B cell (primary cell): ENCODE measurements around the gene TNRC6B. TPM values are rescaled to one million over a fixed set of nuclear protein-coding genes. Genes with fewer than 3 reads are reported as not detected.
A peak's percentile ranks its signal among the peaks of the same experiment; 100 is the strongest.

Source experiments
- ATAC-seq: fragments of 200-7000 bp; cut with Tn5 transposase; one replicate; pipeline ENCODE4 v1.10.0; 2021; ENCODE audit warnings: low read depth, mild to moderate bottlenecking, moderate number of reproducible peaks, moderate library complexity
- CTCF ChIA-PET: fragments of 350-600 bp; sonication (Branson Sonifier 250); formaldehyde crosslinking; loops from one replicate; lab custom pipeline; 2021; ENCODE audit warnings: antibody characterized with exemption, inconsistent platforms; lab: Charles Lee
- POLR2A ChIA-PET: fragments of 350-600 bp; sonication (Branson Sonifier 250); formaldehyde crosslinking; loops from one replicate; lab custom pipeline; 2021; ENCODE audit warnings: antibody characterized with exemption; lab: Charles Lee
- DNase-seq: peaks from one replicate; pipeline ENCODE4 v3.0.0; 2013
- H2AFZ ChIP-seq: 2 replicates; pipeline ENCODE4 v1.6.1; 2012; ENCODE audit warnings: mild to moderate bottlenecking, low read depth, low read length; ENCODE audit not compliant: insufficient read depth, poor library complexity, severe bottlenecking
- H3K27ac ChIP-seq, 2 donors: 1 replicate in 1 of 2; 2 replicates in 1 of 2; pipeline ENCODE4 v1.5.1; 2012 to 2013; ENCODE audit warnings: low read length in 2 of 2, mild to moderate bottlenecking in 2 of 2, moderate library complexity in 1 of 2
- H3K27me3 ChIP-seq, 4 experiments: fragments of 200-600 bp in 1 of 4; sonication (generic) in 1 of 4; replicated peaks in 1 of 4; 1 replicate in 2 of 4; 2 replicates in 2 of 4; pipeline versions ENCODE4 v1.6.1 to v1.7.0; 2013 to 2016; ENCODE audit warnings: low read length in 3 of 4, mild to moderate bottlenecking in 2 of 4, mixed read lengths in 1 of 4, moderate library complexity in 1 of 4; ENCODE audit not compliant: insufficient read depth in 4 of 4, control insufficient read depth in 3 of 4; ENCODE audit errors: control extremely low read depth in 1 of 4
- H3K36me3 ChIP-seq, 2 experiments: replicated peaks in 1 of 2; 1 replicate in 1 of 2; 2 replicates in 1 of 2; pipeline versions ENCODE4 v1.6.1 to v1.7.1; 2013; ENCODE audit warnings: low read length in 1 of 2; ENCODE audit not compliant: insufficient read depth in 2 of 2, control insufficient read depth in 1 of 2; ENCODE audit errors: control extremely low read depth in 1 of 2, extremely low read depth in 1 of 2
- H3K4me1 ChIP-seq, 2 donors: fragments of 200-600 bp in 1 of 2; sonication (generic) in 1 of 2; 1 replicate in 1 of 2; 2 replicates in 1 of 2; pipeline versions ENCODE4 v1.5.1 to v1.6.1; 2013 to 2017; ENCODE audit warnings: low read length in 2 of 2; ENCODE audit not compliant: control insufficient read depth in 2 of 2, insufficient read depth in 2 of 2
- H3K4me2 ChIP-seq: replicated peaks from 2 replicates; pipeline ENCODE3; 2012; ENCODE audit warnings: mild to moderate bottlenecking, low read depth, low read length; ENCODE audit not compliant: poor library complexity, severe bottlenecking
- H3K4me3 ChIP-seq, 5 experiments: fragments of 200-600 bp in 1 of 5; sonication (generic) in 1 of 5; 1 replicate in 3 of 5; 2 replicates in 2 of 5; pipeline versions ENCODE4 v1.5.1 to v1.7.0; 2011 to 2016; ENCODE audit warnings: low read length in 4 of 5, mild to moderate bottlenecking in 4 of 5, low read depth in 2 of 5, control low read depth in 1 of 5, moderate library complexity in 1 of 5; ENCODE audit not compliant: insufficient read depth in 1 of 5; ENCODE audit errors: control extremely low read depth in 1 of 5, extremely low read depth in 1 of 5
- H3K79me2 ChIP-seq: fragments of 200-600 bp; sonication (generic); one replicate; pipeline ENCODE4 v1.6.0; 2016; ENCODE audit warnings: low read length; ENCODE audit not compliant: control insufficient read depth, insufficient read depth
- H3K9ac ChIP-seq: fragments of 200-600 bp; sonication (generic); 2 replicates; pipeline ENCODE4 v1.6.1; 2017; ENCODE audit warnings: mild to moderate bottlenecking, low read length, moderate library complexity
- H3K9me3 ChIP-seq, 3 donors: one replicate each; pipeline versions ENCODE4 v1.6.1 to v1.7.1; 2013; ENCODE audit warnings: low read length in 2 of 3; ENCODE audit not compliant: control insufficient read depth in 2 of 3, insufficient read depth in 1 of 3; ENCODE audit errors: control extremely low read depth in 1 of 3
- H4K20me1 ChIP-seq: 2 replicates; pipeline ENCODE4 v1.6.0; 2012; ENCODE audit warnings: mild to moderate bottlenecking, low read length; ENCODE audit not compliant: insufficient read depth, control insufficient read depth, poor library complexity, severe bottlenecking
- H3K27ac Mint-ChIP-seq: one replicate; pipeline ENCODE4 v1.8.0; 2021; ENCODE audit warnings: mixed read lengths
- H3K27me3 Mint-ChIP-seq: one replicate; pipeline ENCODE4 v1.8.0; 2021; ENCODE audit warnings: mixed read lengths
- H3K4me1 Mint-ChIP-seq: one replicate; pipeline ENCODE4 v1.8.0; 2021; ENCODE audit warnings: mixed read lengths
- H3K4me3 Mint-ChIP-seq: one replicate; pipeline ENCODE4 v1.8.0; 2021; ENCODE audit warnings: mixed read lengths
- H3K9me3 Mint-ChIP-seq: one replicate; pipeline ENCODE4 v1.8.0; 2022; ENCODE audit warnings: mixed read lengths; ENCODE audit not compliant: insufficient read depth
- CTCF ChIP-seq: fragments of 200-600 bp; IDR thresholded peaks from one replicate; pipeline ENCODE4 v1.8.0; 2022; ENCODE audit warnings: antibody characterized with exemption, mild to moderate bottlenecking
- EZH2 ChIP-seq: IDR thresholded peaks from 2 replicates; pipeline ENCODE4 v1.6.1; 2012; ENCODE audit warnings: borderline replicate concordance, low read depth, mild to moderate bottlenecking, moderate library complexity, low read length; ENCODE audit not compliant: insufficient read depth, poor library complexity, severe bottlenecking
- WGBS: methylation state at CpG from one replicate; pipeline ENCODE4 v1.1.5; 2013; ENCODE audit warnings: missing lambda C conversion rate; ENCODE audit not compliant: insufficient coverage; 5-methylcytosine and 5-hydroxymethylcytosine counted together
- intact Hi-C: fragments of 100-400 bp; cut with micrococcal nuclease; formaldehyde crosslinking; loops from one replicate; pipeline ENCODE4 v1.10.0; 2022
- polyA plus RNA-seq: library from polyadenylated mRNA; depleted of rRNA; stranded (reverse); fragments of >200 nt; gene quantifications from 2 replicates; pipeline ENCODE4 v1.2.3, GENCODE V29; 2012
- total RNA-seq, 2 donors: library from RNA; stranded (reverse); fragments of 120-200 nt in 1 of 2; gene quantifications; 1 replicate in 1 of 2; 2 replicates in 1 of 2; pipeline versions ENCODE4 v1.2.3 to v1.2.4, GENCODE V29; 2013 to 2022

TNRC6B gene
- total and polyA plus RNA-seq, 2 donors (not counting 1 experiment from before 2014, with no cell fraction given), result 28.8 to 210 TPM

DNA sequence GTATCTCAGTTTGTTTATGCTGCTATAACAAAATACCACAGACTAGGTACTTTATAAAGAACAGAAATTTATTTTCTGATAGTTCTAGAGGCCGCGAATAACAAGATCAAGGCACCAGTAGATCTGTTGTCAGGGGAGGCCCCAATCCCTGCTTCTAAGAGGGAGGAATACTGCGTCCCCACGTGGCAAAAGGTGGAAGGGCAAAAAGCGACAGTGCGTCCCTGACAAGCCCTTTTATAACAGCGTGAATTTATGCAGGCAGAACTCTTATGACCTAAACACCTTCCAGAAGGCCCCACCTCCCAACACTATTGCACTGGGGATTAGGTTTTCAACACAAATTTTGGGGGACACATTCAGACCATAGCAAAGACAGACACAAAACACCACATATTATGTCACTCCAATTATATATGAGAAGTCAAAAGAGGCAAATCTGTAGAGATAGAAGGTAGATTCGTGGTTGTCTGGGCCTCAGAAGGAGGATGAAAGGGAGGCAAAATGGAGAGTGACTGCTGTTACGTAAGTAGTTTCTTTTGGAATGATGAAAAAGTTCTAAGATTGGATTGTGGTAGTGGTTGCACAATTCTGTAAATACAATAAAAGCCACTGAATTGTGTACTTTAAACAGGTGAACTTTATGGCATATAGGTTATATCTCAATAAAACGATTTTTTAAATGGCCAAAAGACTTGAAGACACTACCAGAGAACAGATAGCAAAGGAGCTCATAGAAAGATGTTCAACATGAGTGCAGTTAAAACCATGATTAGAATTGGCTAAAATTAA lies 30.1 kb upstream of the TNRC6B start:
- Histone ChIP-seq H3K9me3 (no peaks in the 10 kb centered on the region), H3K36me3 (peaks cover 0 to 18% of the 10 kb centered on the region in 2 experiments), H2AFZ (no peak overlapping the region), H4K20me1 (peaks cover 7% of the 10 kb centered on the region), H3K9ac (no peak overlapping the region), H3K27ac (no peak overlapping the region), H3K4me1 (no peaks in the 10 kb centered on the region), H3K27me3 (no peaks in the 10 kb centered on the region), H3K4me2 (no peak overlapping the region), H3K4me3 (no peak overlapping the region), H3K79me2 (peaks cover 47% of the 10 kb centered on the region)
- peak overlapping the region; percentile 8 for H3K27ac Mint-ChIP-seq
- POLR2A ChIA-PET, result no interaction called here
- H3K4me1 Mint-ChIP-seq, result no peaks in the 10 kb centered on the region
- TF ChIP-seq CTCF, result no peak
- no peak for TF ChIP-seq EZH2
- ATAC-seq (no peak), DNase-seq (no peak)
- 84% methylated on average over 6 of the region's 10 CpGs for WGBS
- CTCF ChIA-PET, result interaction anchor here (0.7 kb wide), 2 partner anchors 242 to 435 kb away, joined by 3 to 5 read pairs; no protein-coding TSS in a partner anchor
- H3K9me3 Mint-ChIP-seq, result no peaks in the 10 kb centered on the region
- intact Hi-C loops, result no loop called here
- no peaks in the 10 kb centered on the region for H3K27me3 Mint-ChIP-seq
- H3K4me3 Mint-ChIP-seq, result no peak overlapping the region

- ATAC-seq (no peak), DNase-seq (no peak)
- Histone ChIP-seq H4K20me1 (peaks cover 6% of the 10 kb centered on the region), H3K4me3 (no peak overlapping the region), H3K9me3 (no peaks in the 10 kb centered on the region), H3K4me1 (no peaks in the 10 kb centered on the region), H3K79me2 (peaks cover 30% of the 10 kb centered on the region), H3K36me3 (peaks cover 2 to 27% of the 10 kb centered on the region in 2 experiments), H3K27me3 (no peaks in the 10 kb centered on the region), H2AFZ (no peak overlapping the region), H3K4me2 (no peak overlapping the region), H3K27ac (no peak overlapping the region), H3K9ac (no peak overlapping the region)
- H3K4me3 Mint-ChIP-seq, result no peak overlapping the region
- WGBS, result 97% methylated on average over 3 of the region's 4 CpGs
- no peaks in the 10 kb centered on the region for H3K27me3 Mint-ChIP-seq
- no peak for TF ChIP-seq CTCF
- no peak for TF ChIP-seq EZH2
- no peak overlapping the region for H3K27ac Mint-ChIP-seq
- H3K4me1 Mint-ChIP-seq, result peaks cover 5% of the 10 kb centered on the region
- no peaks in the 10 kb centered on the region for H3K9me3 Mint-ChIP-seq
- POLR2A ChIA-PET, result no interaction called here
- intact Hi-C loops, result no loop called here
- CTCF ChIA-PET, result no interaction called here
Measured at GRCh38 chr22:40153192-40153591, 24.5 kb upstream of the TNRC6B start.
